VCaP (cell line): Measurements from ENCODE around the gene WWOX.

Experiments used
- H3K27ac ChIP-seq: fragments of 450-650 bp; 2 replicates; pipeline ENCODE4 v1.5.1; 2017
- TF ChIP-seq, protein P1 (sequence below): fragments of 450-650 bp; conservative IDR thresholded peaks from 2 replicates; pipeline ENCODE4 v1.5.1; 2017; ENCODE audit warnings: mild to moderate bottlenecking, moderate library complexity

The WWOX gene

DNA sequence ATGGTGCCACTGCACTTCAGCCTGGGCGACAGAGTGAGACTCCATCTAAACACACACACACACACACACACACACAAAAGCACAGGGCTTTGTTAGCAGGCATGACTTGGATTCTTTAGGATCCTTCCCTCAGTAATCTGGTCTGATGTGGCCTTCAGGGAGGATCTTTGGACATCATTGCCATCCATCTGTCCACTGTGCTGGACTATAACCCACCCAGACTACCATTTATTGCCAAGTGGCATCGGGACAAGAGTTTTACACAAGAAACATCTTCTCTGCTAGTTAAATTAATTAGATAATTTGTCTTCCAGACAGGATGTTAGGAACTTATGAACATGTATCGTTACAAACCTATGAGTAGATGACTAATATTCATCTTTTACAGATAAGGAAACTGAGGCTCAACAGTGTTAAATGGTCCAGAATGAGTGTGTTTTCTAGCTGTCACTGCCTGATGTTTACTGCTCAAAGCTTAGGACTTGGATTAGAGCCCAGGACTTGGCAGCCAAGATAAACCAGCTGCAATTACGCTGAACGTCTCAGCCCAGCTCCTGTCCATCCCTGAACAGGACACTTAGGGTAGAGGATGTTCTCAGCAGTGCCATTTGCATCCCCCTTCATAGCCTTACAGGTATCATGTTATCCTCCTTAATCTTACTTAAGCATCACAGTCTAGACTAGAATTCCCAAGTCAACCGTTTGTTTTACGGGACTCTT is 285.8 kb downstream of the WWOX start:
- no peak overlapping the region for H3K27ac ChIP-seq
- TF ChIP-seq, protein P1, sequence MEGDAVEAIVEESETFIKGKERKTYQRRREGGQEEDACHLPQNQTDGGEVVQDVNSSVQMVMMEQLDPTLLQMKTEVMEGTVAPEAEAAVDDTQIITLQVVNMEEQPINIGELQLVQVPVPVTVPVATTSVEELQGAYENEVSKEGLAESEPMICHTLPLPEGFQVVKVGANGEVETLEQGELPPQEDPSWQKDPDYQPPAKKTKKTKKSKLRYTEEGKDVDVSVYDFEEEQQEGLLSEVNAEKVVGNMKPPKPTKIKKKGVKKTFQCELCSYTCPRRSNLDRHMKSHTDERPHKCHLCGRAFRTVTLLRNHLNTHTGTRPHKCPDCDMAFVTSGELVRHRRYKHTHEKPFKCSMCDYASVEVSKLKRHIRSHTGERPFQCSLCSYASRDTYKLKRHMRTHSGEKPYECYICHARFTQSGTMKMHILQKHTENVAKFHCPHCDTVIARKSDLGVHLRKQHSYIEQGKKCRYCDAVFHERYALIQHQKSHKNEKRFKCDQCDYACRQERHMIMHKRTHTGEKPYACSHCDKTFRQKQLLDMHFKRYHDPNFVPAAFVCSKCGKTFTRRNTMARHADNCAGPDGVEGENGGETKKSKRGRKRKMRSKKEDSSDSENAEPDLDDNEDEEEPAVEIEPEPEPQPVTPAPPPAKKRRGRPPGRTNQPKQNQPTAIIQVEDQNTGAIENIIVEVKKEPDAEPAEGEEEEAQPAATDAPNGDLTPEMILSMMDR = no peak

GRCh38 chr16:78386557-78387324 is 287.3 kb downstream of the WWOX start:
- H3K27ac ChIP-seq = no peak overlapping the region
- TF ChIP-seq, protein P1 = no peak

GRCh38 chr16:78389009-78389498 is 289.6 kb downstream of the WWOX start:
- no peak overlapping the region for H3K27ac ChIP-seq
- TF ChIP-seq, protein P1 = no peak

GRCh38 chr16:78390092-78390491 is 290.6 kb downstream of the WWOX start:
- TF ChIP-seq, protein P1 = no peak
- H3K27ac ChIP-seq = no peak overlapping the region

- no peak overlapping the region for H3K27ac ChIP-seq
- TF ChIP-seq, protein P1 = no peak
Observed at GRCh38 chr16:78390508-78391324, 291.3 kb downstream of the WWOX start.

DNA sequence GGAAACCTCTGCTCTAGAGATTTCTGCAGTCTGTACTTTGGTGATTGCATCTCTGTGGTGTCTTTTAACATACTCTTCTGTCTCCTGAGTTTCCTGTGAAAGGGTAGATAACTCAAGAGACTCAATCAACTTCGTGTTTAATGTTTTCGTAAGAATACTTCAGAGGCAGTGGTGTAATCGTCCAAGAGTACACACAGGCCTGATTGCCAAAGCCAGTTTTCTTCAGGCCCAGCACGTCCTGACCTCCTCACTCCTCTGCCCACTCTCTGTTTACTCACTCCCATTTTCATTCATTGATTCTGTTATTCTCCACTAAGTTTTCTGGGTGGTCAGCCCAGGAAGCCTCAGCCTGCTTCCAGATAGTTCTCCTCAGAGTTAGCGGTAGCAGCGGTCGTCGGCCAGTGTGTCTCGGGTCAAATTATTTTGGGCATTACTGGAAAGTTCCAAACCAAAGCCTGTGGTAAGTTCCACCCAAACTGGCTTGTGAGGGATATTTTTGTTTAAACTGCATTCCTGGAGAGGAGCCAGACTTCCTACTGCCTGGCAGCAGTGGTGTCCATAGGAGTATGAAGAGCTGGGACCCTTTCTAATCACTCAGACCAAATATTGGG is 293.2 kb downstream of the WWOX start:
- TF ChIP-seq, protein P1 = no peak
- no peak overlapping the region for H3K27ac ChIP-seq
